ENCODE data around the gene NBEAL2. TPM values are rescaled to one million over a fixed set of nuclear protein-coding genes. Genes with fewer than 3 reads are reported as not detected.

The NBEAL2 gene
- total and polyA plus RNA-seq, 2 of the 8 experiments (the other 6 are each of a cell fraction or from before 2014, with no cell fraction given) = 27.3 to 46.9 TPM

DNA sequence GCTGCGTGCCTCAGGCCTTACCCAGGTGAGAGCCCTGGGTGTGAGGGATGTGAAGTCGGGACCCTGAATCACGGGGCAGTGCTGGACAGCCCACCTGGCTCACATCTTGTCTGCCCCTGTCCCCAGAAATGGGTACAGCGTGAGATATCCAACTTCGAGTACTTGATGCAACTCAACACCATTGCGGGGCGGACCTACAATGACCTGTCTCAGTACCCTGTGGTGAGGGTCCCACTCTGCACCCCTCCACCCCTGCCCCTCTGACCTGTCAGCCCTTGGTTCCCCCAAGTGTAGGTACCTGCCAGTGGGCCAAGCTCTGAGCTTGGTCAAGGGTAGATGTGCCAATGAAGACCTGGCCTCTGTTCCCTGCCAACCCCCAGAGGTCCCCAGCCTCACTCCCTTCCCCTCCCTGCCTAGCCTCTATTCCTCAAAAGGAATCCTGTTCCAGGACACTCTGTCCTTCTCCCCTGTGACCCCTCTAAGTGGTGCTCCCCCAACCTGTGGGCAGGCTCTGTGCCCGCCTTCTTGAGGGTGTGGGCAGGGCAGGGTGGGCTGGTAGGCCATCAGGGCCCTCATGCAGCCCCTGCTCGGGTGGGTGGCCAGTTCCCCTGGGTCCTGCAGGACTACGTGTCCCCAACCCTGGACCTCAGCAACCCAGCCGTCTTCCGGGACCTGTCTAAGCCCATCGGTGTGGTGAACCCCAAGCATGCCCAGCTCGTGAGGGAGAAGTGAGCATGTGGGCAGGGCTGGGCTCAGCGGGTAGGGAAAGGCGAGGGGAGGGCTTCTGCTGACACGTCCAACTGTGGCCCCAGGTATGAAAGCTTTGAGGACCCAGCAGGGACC is 25.1 kb downstream of the NBEAL2 start (continued):
- TF ChIP-seq CHD7 (IDR thresholded peaks at IDR 0.05; ENCODE audit: insufficient replicate concordance, low read length) (no peak), E2F6 (IDR thresholded peaks at IDR 0.05) (no peak), YY1 (IDR thresholded peaks at IDR 0.05; ENCODE audit: low read depth, low read length) (no peak), KDM4A (IDR thresholded peaks at IDR 0.05; ENCODE audit: low read depth, low read length, severe bottlenecking) (no peak)
- TF ChIP-seq, protein P1, sequence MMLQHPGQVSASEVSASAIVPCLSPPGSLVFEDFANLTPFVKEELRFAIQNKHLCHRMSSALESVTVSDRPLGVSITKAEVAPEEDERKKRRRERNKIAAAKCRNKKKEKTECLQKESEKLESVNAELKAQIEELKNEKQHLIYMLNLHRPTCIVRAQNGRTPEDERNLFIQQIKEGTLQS (IDR thresholded peaks at IDR 0.05; ENCODE audit: insufficient read depth, low read depth, low read length) = no peak
- TF ChIP-seq, protein P2, sequence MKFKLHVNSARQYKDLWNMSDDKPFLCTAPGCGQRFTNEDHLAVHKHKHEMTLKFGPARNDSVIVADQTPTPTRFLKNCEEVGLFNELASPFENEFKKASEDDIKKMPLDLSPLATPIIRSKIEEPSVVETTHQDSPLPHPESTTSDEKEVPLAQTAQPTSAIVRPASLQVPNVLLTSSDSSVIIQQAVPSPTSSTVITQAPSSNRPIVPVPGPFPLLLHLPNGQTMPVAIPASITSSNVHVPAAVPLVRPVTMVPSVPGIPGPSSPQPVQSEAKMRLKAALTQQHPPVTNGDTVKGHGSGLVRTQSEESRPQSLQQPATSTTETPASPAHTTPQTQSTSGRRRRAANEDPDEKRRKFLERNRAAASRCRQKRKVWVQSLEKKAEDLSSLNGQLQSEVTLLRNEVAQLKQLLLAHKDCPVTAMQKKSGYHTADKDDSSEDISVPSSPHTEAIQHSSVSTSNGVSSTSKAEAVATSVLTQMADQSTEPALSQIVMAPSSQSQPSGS (IDR thresholded peaks at IDR 0.05; ENCODE audit: low read length) = no peak
